ENCODE results near the gene MYOT. TPM values are rescaled to one million over a fixed set of nuclear protein-coding genes. Genes with fewer than 3 reads are reported as not detected.

MYOT gene
- total and polyA plus RNA-seq, 2 donors (not counting 1 experiment from before 2014, with no cell fraction given) = not detected

DNA sequence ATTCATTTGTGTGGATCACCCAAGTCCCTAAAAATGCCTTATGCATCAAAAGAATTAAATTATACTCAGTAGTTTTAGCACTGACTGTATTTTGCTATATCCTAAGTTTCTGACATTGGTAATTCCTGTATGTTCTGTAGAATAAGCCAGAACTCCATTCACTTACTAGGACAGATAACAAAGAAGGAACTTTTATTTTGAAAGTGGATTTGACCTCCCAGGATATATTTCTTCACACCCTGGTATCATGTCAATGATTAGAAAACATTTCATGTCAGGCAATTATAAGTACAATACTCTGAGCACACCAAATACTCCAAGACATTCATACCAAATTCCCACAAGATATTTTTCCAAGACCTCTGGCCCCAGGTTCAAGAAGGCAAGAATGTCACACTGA lies 28.7 kb upstream of the MYOT start:
- POLR2A ChIA-PET = no interaction called here
- DNase-seq = no peak
- intact Hi-C loops (cut with micrococcal nuclease) = no loop called here
- H2AFZ ChIP-seq (ENCODE audit: insufficient read depth, low read depth, low read length, poor library complexity, severe bottlenecking) = no peak overlapping the region
- CTCF ChIA-PET = no interaction called here
- H3K79me2 ChIP-seq (ENCODE audit: control insufficient read depth, insufficient read depth, low read length) = no peaks in the 10 kb centered on the region
- H3K4me2 ChIP-seq (replicated peaks; ENCODE audit: low read depth, low read length, poor library complexity, severe bottlenecking) = no peak overlapping the region
- Mint-ChIP-seq H3K9me3 (ENCODE audit: insufficient read depth) (no peaks in the 10 kb centered on the region), H3K27ac (no peak overlapping the region), H3K4me3 (no peak overlapping the region), H3K4me1 (peaks cover 17% of the 10 kb centered on the region), H3K27me3 (no peaks in the 10 kb centered on the region)
- no peaks in the 10 kb centered on the region for H3K36me3 ChIP-seq (replicated peaks in 1 of 2; ENCODE audit: control extremely low read depth in 1 of 2, control insufficient read depth in 1 of 2, extremely low read depth in 1 of 2, insufficient read depth in 2 of 2, low read length in 1 of 2)
- TF ChIP-seq, protein P1, sequence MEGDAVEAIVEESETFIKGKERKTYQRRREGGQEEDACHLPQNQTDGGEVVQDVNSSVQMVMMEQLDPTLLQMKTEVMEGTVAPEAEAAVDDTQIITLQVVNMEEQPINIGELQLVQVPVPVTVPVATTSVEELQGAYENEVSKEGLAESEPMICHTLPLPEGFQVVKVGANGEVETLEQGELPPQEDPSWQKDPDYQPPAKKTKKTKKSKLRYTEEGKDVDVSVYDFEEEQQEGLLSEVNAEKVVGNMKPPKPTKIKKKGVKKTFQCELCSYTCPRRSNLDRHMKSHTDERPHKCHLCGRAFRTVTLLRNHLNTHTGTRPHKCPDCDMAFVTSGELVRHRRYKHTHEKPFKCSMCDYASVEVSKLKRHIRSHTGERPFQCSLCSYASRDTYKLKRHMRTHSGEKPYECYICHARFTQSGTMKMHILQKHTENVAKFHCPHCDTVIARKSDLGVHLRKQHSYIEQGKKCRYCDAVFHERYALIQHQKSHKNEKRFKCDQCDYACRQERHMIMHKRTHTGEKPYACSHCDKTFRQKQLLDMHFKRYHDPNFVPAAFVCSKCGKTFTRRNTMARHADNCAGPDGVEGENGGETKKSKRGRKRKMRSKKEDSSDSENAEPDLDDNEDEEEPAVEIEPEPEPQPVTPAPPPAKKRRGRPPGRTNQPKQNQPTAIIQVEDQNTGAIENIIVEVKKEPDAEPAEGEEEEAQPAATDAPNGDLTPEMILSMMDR (IDR thresholded peaks at IDR 0.05) = no peak
- TF ChIP-seq EZH2 (IDR thresholded peaks at IDR 0.05; ENCODE audit: borderline replicate concordance, insufficient read depth, low read depth, low read length, poor library complexity, severe bottlenecking) = no peak
- no peak overlapping the region for H3K27ac ChIP-seq (ENCODE audit: low read length in 2 of 2)
- H3K9me3 ChIP-seq (ENCODE audit: control extremely low read depth in 1 of 3, control insufficient read depth in 2 of 3, insufficient read depth in 1 of 3, low read length in 2 of 3) = no peaks in the 10 kb centered on the region
- H3K27me3 ChIP-seq (replicated peaks in 1 of 4; ENCODE audit: control extremely low read depth in 1 of 4, control insufficient read depth in 3 of 4, insufficient read depth in 4 of 4, low read length in 3 of 4) = no peaks in the 10 kb centered on the region
- ATAC-seq (ENCODE audit: low read depth) = no peak
- no peaks in the 10 kb centered on the region for H4K20me1 ChIP-seq (ENCODE audit: control insufficient read depth, insufficient read depth, low read length, poor library complexity, severe bottlenecking)
- H3K9ac ChIP-seq (ENCODE audit: low read length) = no peak overlapping the region
- H3K4me3 ChIP-seq (ENCODE audit: control extremely low read depth in 1 of 5, extremely low read depth in 1 of 5, insufficient read depth in 1 of 5, low read depth in 2 of 5, low read length in 4 of 5) = no peak overlapping the region
- peaks cover 10 to 12% of the 10 kb centered on the region in 2 donors for H3K4me1 ChIP-seq (ENCODE audit: control insufficient read depth in 2 of 2, insufficient read depth in 2 of 2, low read length in 2 of 2)

DNA sequence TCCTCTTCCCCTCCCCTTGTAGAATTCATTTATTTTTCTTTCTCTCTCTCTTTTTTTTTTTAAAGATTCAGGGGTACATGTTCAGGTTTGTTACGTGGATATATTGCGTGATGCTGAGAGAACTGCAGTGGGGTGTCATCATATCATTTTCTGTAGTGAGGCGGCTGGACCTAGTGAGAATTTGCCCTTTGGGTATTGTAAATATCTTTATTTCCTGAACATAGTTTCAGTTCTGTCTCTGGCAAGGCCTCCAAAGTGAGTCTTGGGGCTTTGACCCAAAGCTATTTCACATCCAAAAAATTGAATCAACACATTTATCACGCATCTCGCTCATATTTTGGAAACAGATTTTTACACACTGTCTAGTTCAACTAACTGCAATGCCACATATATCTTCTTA lies 25.4 kb upstream of the MYOT start:
- Mint-ChIP-seq H3K9me3 (ENCODE audit: insufficient read depth) (no peaks in the 10 kb centered on the region), H3K27me3 (no peaks in the 10 kb centered on the region), H3K4me1 (peaks cover 17% of the 10 kb centered on the region), H3K4me3 (no peak overlapping the region), H3K27ac (no peak overlapping the region)
- CTCF ChIA-PET = interaction anchor here (1.0 kb wide), 1 partner anchor 63 kb away, joined by 5 read pairs; no protein-coding TSS in a partner anchor
- peaks cover 0 to 10% of the 10 kb centered on the region in 2 experiments for H3K36me3 ChIP-seq (replicated peaks in 1 of 2; ENCODE audit: control extremely low read depth in 1 of 2, control insufficient read depth in 1 of 2, extremely low read depth in 1 of 2, insufficient read depth in 2 of 2, low read length in 1 of 2)
- TF ChIP-seq, protein P1 (IDR thresholded peaks at IDR 0.05) = no peak
- TF ChIP-seq EZH2 (IDR thresholded peaks at IDR 0.05; ENCODE audit: borderline replicate concordance, insufficient read depth, low read depth, low read length, poor library complexity, severe bottlenecking) = no peak
- WGBS (ENCODE audit: insufficient coverage) = no CpG with 5 or more reads among the region's 5 CpGs
- H3K4me1 ChIP-seq (ENCODE audit: control insufficient read depth in 2 of 2, insufficient read depth in 2 of 2, low read length in 2 of 2) = peaks cover 10 to 12% of the 10 kb centered on the region in 2 donors
- POLR2A ChIA-PET = no interaction called here
- no peaks in the 10 kb centered on the region for H4K20me1 ChIP-seq (ENCODE audit: control insufficient read depth, insufficient read depth, low read length, poor library complexity, severe bottlenecking)
- peak; percentile 7 for DNase-seq
- peak; percentile 24 for ATAC-seq (ENCODE audit: low read depth)
- H3K9ac ChIP-seq (ENCODE audit: low read length) = peak overlapping the region; percentile 18
- no peak overlapping the region for H3K4me3 ChIP-seq (ENCODE audit: control extremely low read depth in 1 of 5, extremely low read depth in 1 of 5, insufficient read depth in 1 of 5, low read depth in 2 of 5, low read length in 4 of 5)
- no peaks in the 10 kb centered on the region for H3K79me2 ChIP-seq (ENCODE audit: control insufficient read depth, insufficient read depth, low read length)
- H3K27me3 ChIP-seq (replicated peaks in 1 of 4; ENCODE audit: control extremely low read depth in 1 of 4, control insufficient read depth in 3 of 4, insufficient read depth in 4 of 4, low read length in 3 of 4) = no peaks in the 10 kb centered on the region
- peak overlapping the region; percentile 19 for H2AFZ ChIP-seq (ENCODE audit: insufficient read depth, low read depth, low read length, poor library complexity, severe bottlenecking)
- peak overlapping the region; percentile 29 for H3K4me2 ChIP-seq (replicated peaks; ENCODE audit: low read depth, low read length, poor library complexity, severe bottlenecking)
- H3K27ac ChIP-seq (ENCODE audit: low read length in 2 of 2) = peak overlapping the region in 1 of 2 donors; percentile 20
- no peaks in the 10 kb centered on the region for H3K9me3 ChIP-seq (ENCODE audit: control extremely low read depth in 1 of 3, control insufficient read depth in 2 of 3, insufficient read depth in 1 of 3, low read length in 2 of 3)
- intact Hi-C loops (cut with micrococcal nuclease) = no loop called here

Data from B cell (primary cell).